Measurements from ENCODE around the gene FHOD3.

DNA sequence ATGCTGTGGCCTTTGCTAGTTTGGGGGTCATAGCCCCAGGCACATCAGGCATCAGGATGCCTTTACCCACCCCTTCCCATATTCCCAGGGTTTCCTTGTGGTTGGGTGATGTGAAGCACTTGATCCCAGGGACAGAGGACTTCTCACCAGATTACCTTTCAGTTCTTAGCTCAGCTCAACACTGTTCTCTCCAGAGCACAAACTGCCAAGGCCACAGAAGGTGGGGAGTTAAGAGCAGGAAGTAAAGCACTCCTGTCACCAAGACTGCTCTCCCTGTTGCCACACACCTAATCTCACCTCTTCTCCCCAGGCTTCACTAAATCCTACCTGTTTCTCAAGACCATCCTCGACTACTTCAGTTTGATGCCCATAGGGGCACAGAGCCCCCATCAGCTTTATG, 25.9 kb downstream of the FHOD3 start:
- TF ChIP-seq, protein P1, sequence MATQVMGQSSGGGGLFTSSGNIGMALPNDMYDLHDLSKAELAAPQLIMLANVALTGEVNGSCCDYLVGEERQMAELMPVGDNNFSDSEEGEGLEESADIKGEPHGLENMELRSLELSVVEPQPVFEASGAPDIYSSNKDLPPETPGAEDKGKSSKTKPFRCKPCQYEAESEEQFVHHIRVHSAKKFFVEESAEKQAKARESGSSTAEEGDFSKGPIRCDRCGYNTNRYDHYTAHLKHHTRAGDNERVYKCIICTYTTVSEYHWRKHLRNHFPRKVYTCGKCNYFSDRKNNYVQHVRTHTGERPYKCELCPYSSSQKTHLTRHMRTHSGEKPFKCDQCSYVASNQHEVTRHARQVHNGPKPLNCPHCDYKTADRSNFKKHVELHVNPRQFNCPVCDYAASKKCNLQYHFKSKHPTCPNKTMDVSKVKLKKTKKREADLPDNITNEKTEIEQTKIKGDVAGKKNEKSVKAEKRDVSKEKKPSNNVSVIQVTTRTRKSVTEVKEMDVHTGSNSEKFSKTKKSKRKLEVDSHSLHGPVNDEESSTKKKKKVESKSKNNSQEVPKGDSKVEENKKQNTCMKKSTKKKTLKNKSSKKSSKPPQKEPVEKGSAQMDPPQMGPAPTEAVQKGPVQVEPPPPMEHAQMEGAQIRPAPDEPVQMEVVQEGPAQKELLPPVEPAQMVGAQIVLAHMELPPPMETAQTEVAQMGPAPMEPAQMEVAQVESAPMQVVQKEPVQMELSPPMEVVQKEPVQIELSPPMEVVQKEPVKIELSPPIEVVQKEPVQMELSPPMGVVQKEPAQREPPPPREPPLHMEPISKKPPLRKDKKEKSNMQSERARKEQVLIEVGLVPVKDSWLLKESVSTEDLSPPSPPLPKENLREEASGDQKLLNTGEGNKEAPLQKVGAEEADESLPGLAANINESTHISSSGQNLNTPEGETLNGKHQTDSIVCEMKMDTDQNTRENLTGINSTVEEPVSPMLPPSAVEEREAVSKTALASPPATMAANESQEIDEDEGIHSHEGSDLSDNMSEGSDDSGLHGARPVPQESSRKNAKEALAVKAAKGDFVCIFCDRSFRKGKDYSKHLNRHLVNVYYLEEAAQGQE (IDR thresholded peaks at IDR 0.05; ENCODE audit: insufficient read depth in 1 of 2, low read depth in 2 of 2, low read length in 1 of 2) = no peak
- TF ChIP-seq, protein P2, sequence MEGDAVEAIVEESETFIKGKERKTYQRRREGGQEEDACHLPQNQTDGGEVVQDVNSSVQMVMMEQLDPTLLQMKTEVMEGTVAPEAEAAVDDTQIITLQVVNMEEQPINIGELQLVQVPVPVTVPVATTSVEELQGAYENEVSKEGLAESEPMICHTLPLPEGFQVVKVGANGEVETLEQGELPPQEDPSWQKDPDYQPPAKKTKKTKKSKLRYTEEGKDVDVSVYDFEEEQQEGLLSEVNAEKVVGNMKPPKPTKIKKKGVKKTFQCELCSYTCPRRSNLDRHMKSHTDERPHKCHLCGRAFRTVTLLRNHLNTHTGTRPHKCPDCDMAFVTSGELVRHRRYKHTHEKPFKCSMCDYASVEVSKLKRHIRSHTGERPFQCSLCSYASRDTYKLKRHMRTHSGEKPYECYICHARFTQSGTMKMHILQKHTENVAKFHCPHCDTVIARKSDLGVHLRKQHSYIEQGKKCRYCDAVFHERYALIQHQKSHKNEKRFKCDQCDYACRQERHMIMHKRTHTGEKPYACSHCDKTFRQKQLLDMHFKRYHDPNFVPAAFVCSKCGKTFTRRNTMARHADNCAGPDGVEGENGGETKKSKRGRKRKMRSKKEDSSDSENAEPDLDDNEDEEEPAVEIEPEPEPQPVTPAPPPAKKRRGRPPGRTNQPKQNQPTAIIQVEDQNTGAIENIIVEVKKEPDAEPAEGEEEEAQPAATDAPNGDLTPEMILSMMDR (IDR thresholded peaks at IDR 0.05) = no peak

All from Panc1 (cell line).